ENCODE results near the gene SLC16A11.

SLC16A11 gene

DNA sequence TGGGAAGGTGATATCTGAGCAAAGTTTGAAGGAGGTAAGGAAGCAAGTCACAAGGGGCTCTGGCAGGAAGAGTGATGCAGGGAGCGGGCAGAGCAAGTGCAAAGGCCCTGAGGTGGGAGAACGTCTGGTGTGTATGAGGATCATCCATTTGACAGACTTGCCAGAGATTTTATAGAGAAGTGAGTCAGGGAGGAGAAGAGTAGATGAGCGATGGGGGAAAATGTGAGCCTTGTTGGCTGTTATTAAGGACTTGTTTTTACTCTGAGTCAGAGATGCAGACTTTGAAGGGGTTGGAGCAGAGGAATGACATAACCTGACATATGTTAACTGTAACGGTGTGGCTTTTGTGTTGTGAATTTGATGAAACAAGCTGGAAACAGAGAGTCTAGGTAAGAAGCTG, 39.7 kb upstream of the SLC16A11 start (continued):
- TF ChIP-seq PPARA (CRISPR knock-in tag; IDR thresholded peaks at IDR 0.05; ENCODE audit: borderline replicate concordance): no peak

DNA sequence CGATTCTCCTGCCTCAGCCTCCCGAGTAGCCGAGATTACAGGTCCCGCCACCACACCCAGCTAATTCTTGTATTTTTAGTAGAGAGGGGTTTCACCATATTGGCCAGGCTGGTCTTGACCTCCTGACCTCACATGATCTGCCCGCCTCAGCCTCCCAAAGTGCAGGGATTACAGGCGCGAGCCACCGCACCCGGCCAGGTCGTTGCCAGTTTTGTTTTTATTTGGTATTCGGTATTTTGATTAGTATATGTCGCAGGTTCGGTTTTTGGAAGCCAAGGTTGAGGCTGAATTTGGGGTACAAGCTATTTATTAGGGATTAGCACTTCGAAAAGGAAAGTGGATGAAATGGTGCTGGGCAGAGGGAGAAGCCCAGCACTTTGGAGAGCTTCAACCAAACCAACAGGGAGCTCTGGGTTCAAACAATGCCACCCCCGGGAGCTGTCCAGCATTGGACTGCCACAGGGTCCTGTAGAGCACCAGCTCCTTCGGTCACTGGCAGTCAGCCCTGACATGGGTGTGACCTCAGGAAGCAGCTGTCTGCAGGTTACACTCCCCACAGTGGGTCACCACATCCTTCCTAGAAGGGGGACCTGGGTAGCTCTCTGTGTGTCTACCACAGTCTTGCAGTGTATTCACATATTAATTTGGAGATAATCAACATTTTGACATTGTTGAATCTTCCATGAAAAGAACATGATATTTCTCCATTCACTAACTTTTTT, 37.6 kb upstream of the SLC16A11 start:
- no peak for ATAC-seq
- TF ChIP-seq TOX (CRISPR knock-in tag; IDR thresholded peaks at IDR 0.05; ENCODE audit: borderline replicate concordance): no peak
- TF ChIP-seq BACH2 (CRISPR knock-in tag; IDR thresholded peaks at IDR 0.05; ENCODE audit: borderline replicate concordance): no peak
- no peak for TF ChIP-seq ESRRG (CRISPR knock-in tag; IDR thresholded peaks at IDR 0.05)
- no peak for TF ChIP-seq ZNF8 (CRISPR knock-in tag; IDR thresholded peaks at IDR 0.05)

DNA sequence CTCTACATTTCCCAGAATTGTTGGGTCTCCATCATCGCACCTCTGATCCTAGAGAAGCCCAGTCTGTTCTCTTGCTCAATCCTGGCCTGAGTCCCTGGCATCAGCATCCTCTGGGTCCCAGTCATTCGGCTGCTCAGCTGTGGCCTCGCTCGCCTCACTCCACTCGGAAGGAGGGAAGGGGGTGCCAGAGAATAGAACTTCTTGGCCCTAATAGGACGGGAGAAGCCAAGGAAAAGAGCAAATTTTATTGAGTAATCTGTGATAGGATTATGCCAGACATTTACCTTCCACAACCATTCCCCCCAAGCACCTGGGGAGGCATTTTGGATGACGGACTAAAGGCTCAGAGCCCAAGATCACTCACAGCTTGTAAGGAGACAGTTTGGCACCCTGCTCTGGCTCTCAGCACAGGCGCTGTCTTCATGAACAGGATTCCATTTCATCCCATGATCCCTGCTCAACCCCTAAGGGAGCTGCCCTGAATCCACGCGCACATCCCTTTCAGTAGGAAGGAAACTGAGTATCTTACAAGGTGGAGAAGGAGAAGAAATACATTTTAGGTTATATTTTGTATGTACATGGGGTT, 36.7 kb upstream of the SLC16A11 start:
- TF ChIP-seq ZNF8 (CRISPR knock-in tag; IDR thresholded peaks at IDR 0.05) (no peak), ARNTL (CRISPR knock-in tag; IDR thresholded peaks at IDR 0.05; ENCODE audit: borderline replicate concordance, low read depth) (no peak), TOX (CRISPR knock-in tag; IDR thresholded peaks at IDR 0.05; ENCODE audit: borderline replicate concordance) (no peak), RARB (CRISPR knock-in tag; IDR thresholded peaks at IDR 0.05) (no peak), ZFP30 (CRISPR knock-in tag; IDR thresholded peaks at IDR 0.05) (no peak), GLIS3 (CRISPR knock-in tag; IDR thresholded peaks at IDR 0.05) (no peak), ISL1 (CRISPR knock-in tag; IDR thresholded peaks at IDR 0.05) (no peak), TCF4 (CRISPR knock-in tag; IDR thresholded peaks at IDR 0.05; ENCODE audit: borderline replicate concordance) (no peak), BACH2 (CRISPR knock-in tag; IDR thresholded peaks at IDR 0.05; ENCODE audit: borderline replicate concordance) (no peak), ESRRG (CRISPR knock-in tag; IDR thresholded peaks at IDR 0.05) (no peak)
- TF ChIP-seq, protein P1, sequence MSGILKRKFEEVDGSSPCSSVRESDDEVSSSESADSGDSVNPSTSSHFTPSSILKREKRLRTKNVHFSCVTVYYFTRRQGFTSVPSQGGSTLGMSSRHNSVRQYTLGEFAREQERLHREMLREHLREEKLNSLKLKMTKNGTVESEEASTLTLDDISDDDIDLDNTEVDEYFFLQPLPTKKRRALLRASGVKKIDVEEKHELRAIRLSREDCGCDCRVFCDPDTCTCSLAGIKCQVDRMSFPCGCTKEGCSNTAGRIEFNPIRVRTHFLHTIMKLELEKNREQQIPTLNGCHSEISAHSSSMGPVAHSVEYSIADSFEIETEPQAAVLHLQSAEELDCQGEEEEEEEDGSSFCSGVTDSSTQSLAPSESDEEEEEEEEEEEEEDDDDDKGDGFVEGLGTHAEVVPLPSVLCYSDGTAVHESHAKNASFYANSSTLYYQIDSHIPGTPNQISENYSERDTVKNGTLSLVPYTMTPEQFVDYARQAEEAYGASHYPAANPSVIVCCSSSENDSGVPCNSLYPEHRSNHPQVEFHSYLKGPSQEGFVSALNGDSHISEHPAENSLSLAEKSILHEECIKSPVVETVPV (CRISPR knock-in tag; IDR thresholded peaks at IDR 0.05): no peak
- TF ChIP-seq, protein P2, sequence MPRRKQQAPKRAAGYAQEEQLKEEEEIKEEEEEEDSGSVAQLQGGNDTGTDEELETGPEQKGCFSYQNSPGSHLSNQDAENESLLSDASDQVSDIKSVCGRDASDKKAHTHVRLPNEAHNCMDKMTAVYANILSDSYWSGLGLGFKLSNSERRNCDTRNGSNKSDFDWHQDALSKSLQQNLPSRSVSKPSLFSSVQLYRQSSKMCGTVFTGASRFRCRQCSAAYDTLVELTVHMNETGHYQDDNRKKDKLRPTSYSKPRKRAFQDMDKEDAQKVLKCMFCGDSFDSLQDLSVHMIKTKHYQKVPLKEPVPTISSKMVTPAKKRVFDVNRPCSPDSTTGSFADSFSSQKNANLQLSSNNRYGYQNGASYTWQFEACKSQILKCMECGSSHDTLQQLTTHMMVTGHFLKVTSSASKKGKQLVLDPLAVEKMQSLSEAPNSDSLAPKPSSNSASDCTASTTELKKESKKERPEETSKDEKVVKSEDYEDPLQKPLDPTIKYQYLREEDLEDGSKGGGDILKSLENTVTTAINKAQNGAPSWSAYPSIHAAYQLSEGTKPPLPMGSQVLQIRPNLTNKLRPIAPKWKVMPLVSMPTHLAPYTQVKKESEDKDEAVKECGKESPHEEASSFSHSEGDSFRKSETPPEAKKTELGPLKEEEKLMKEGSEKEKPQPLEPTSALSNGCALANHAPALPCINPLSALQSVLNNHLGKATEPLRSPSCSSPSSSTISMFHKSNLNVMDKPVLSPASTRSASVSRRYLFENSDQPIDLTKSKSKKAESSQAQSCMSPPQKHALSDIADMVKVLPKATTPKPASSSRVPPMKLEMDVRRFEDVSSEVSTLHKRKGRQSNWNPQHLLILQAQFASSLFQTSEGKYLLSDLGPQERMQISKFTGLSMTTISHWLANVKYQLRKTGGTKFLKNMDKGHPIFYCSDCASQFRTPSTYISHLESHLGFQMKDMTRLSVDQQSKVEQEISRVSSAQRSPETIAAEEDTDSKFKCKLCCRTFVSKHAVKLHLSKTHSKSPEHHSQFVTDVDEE (CRISPR knock-in tag; IDR thresholded peaks at IDR 0.05): no peak
- TF ChIP-seq, protein P3, sequence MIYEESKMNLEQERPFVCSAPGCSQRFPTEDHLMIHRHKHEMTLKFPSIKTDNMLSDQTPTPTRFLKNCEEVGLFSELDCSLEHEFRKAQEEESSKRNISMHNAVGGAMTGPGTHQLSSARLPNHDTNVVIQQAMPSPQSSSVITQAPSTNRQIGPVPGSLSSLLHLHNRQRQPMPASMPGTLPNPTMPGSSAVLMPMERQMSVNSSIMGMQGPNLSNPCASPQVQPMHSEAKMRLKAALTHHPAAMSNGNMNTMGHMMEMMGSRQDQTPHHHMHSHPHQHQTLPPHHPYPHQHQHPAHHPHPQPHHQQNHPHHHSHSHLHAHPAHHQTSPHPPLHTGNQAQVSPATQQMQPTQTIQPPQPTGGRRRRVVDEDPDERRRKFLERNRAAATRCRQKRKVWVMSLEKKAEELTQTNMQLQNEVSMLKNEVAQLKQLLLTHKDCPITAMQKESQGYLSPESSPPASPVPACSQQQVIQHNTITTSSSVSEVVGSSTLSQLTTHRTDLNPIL (CRISPR knock-in tag; IDR thresholded peaks at IDR 0.05; ENCODE audit: low read depth): no peak
- no peak for ATAC-seq

DNA sequence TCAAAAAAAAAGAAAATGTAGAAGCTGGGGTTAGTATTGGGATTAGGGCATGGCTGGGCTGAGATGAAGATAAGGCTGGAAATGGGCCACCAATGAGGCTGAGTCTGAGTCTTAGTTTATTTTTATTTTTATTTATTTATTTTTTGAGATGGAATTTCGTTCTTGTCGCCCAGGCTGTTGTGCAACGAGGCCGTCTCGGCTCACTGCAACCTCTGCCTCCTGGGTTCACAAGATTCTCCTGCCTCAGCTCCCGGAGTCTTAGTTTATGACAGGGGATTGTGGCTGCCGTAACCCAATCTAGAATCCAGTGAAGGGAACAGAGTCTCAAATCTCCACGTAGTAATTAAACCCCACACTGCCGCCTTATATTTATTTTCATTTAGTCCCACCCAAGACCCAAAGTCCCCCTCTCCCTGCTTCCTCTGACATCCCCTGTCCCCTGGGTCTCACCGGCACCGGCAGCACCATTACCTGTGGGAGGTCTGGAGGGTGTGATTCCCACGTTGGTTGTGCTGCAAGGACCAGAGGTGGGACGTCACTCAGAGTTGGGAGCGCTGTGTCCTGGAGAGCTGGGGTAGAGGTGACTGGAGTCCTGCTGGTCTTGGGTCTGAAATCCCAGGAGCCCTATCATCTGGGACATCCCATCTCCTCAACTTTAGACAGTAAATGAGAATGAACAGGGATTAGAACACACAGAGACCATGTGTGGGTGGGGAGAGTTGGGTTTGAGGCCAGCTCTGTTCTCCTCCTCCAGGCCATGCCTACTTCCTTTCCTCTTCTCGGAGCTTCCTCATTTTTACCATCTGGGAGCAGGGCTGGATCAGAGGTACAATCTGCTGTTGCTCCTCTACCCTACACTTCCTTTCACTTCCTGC, 35.9 kb upstream of the SLC16A11 start, which contains the start of gene CLEC10A:
Gene CLEC10A (minus strand): TSS at position 671 of the 875 bp plus-strand sequence. CDS start 1,439 bp downstream, outside the sequence.
- no peak for ATAC-seq
- TF ChIP-seq GLIS3 (CRISPR knock-in tag; IDR thresholded peaks at IDR 0.05) (no peak), ZNF70 (CRISPR knock-in tag; IDR thresholded peaks at IDR 0.05) (no peak), OSR1 (CRISPR knock-in tag; IDR thresholded peaks at IDR 0.05) (no peak), ISL1 (CRISPR knock-in tag; IDR thresholded peaks at IDR 0.05) (no peak), ESRRG (CRISPR knock-in tag; IDR thresholded peaks at IDR 0.05) (no peak), TCF4 (CRISPR knock-in tag; IDR thresholded peaks at IDR 0.05; ENCODE audit: borderline replicate concordance) (no peak), CSDC2 (CRISPR knock-in tag; IDR thresholded peaks at IDR 0.05) (no peak), PPARA (CRISPR knock-in tag; IDR thresholded peaks at IDR 0.05; ENCODE audit: borderline replicate concordance) (no peak), ZNF8 (CRISPR knock-in tag; IDR thresholded peaks at IDR 0.05) (no peak), SNAI2 (CRISPR knock-in tag; IDR thresholded peaks at IDR 0.05) (no peak), ZFP3 (CRISPR knock-in tag; IDR thresholded peaks at IDR 0.05) (no peak)
- TF ChIP-seq, protein P4, sequence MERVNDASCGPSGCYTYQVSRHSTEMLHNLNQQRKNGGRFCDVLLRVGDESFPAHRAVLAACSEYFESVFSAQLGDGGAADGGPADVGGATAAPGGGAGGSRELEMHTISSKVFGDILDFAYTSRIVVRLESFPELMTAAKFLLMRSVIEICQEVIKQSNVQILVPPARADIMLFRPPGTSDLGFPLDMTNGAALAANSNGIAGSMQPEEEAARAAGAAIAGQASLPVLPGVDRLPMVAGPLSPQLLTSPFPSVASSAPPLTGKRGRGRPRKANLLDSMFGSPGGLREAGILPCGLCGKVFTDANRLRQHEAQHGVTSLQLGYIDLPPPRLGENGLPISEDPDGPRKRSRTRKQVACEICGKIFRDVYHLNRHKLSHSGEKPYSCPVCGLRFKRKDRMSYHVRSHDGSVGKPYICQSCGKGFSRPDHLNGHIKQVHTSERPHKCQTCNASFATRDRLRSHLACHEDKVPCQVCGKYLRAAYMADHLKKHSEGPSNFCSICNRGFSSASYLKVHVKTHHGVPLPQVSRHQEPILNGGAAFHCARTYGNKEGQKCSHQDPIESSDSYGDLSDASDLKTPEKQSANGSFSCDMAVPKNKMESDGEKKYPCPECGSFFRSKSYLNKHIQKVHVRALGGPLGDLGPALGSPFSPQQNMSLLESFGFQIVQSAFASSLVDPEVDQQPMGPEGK (CRISPR knock-in tag; IDR thresholded peaks at IDR 0.05; ENCODE audit: borderline replicate concordance): no peak
- TF ChIP-seq, protein P1 (CRISPR knock-in tag; IDR thresholded peaks at IDR 0.05): no peak
- TF ChIP-seq, protein P2 (CRISPR knock-in tag; IDR thresholded peaks at IDR 0.05): no peak
